ENCODE measurements around the gene RASSF4.

GRCh38 chr10:44969854-44970253, 10.3 kb downstream of the RASSF4 start:
- TF ChIP-seq, protein P1, sequence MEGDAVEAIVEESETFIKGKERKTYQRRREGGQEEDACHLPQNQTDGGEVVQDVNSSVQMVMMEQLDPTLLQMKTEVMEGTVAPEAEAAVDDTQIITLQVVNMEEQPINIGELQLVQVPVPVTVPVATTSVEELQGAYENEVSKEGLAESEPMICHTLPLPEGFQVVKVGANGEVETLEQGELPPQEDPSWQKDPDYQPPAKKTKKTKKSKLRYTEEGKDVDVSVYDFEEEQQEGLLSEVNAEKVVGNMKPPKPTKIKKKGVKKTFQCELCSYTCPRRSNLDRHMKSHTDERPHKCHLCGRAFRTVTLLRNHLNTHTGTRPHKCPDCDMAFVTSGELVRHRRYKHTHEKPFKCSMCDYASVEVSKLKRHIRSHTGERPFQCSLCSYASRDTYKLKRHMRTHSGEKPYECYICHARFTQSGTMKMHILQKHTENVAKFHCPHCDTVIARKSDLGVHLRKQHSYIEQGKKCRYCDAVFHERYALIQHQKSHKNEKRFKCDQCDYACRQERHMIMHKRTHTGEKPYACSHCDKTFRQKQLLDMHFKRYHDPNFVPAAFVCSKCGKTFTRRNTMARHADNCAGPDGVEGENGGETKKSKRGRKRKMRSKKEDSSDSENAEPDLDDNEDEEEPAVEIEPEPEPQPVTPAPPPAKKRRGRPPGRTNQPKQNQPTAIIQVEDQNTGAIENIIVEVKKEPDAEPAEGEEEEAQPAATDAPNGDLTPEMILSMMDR (IDR thresholded peaks at IDR 0.05; ENCODE audit: borderline replicate concordance, extremely low read depth, low read length, poor library complexity, severe bottlenecking) = no peak
- TF ChIP-seq EZH2 (IDR thresholded peaks at IDR 0.05; ENCODE audit: borderline replicate concordance, low read depth, low read length, severe bottlenecking) = no peak

All from DND-41 (cell line).